ENCODE results near the gene FAF2. TPM values are rescaled to one million over a fixed set of nuclear protein-coding genes. Genes with fewer than 3 reads are reported as not detected.

The FAF2 gene
- total and polyA plus RNA-seq, 2 donors (not counting 3 experiments of a cell fraction or from before 2014, with no cell fraction given) = 27.9 to 43.5 TPM

- H3K4me1 ChIP-seq (ENCODE audit: control insufficient read depth, extremely low read depth, insufficient read depth, low read length) = no peaks in the 10 kb centered on the region
- ChIA-PET CTCF (no interaction called here), POLR2A (no interaction called here)
- H4K20me1 ChIP-seq (replicated peaks; ENCODE audit: control insufficient read depth, extremely low read depth, insufficient read depth, low read length) = no peaks in the 10 kb centered on the region
- H3K79me2 ChIP-seq (ENCODE audit: control insufficient read depth, insufficient read depth, low read length) = no peaks in the 10 kb centered on the region
- H3K36me3 ChIP-seq (ENCODE audit: control insufficient read depth in 2 of 2, extremely low read depth in 1 of 2, insufficient read depth in 2 of 2, low read length in 2 of 2) = peaks cover 0 to 22% of the 10 kb centered on the region in 2 experiments
- no peaks in the 10 kb centered on the region for H3K9me1 ChIP-seq (replicated peaks; ENCODE audit: control insufficient read depth, extremely low read depth, insufficient read depth, low read length)
- dilution Hi-C loops (cut with MboI; ENCODE audit: extremely low pct_ligation_motif_present, low sequenced_read_pairs) = no loop called here
- intact Hi-C loops (cut with micrococcal nuclease) = no loop called here
- H3K4me2 ChIP-seq (ENCODE audit: insufficient read depth, low read length) = no peak overlapping the region
- no peaks in the 10 kb centered on the region for H3K9me3 ChIP-seq (replicated peaks; ENCODE audit: control insufficient read depth, insufficient read depth, low read length)
- H3K9ac ChIP-seq (replicated peaks; ENCODE audit: extremely low read depth, insufficient read depth, low read length) = no peak overlapping the region
- TF ChIP-seq POLR2A (IDR thresholded peaks at IDR 0.05; ENCODE audit: low read depth, low read length) (no peak), MYC (IDR thresholded peaks at IDR 0.05; ENCODE audit: low read depth, low read length) (no peak), JUN (IDR thresholded peaks at IDR 0.05; ENCODE audit: borderline replicate concordance, insufficient read depth, insufficient read length, low read depth) (no peak), GATA2 (IDR thresholded peaks at IDR 0.05; ENCODE audit: insufficient read depth, insufficient read length, low read depth, low read length) (no peak), EZH2 (IDR thresholded peaks at IDR 0.05; ENCODE audit: borderline replicate concordance, low read depth, low read length, severe bottlenecking) (no peak), POLR2AphosphoS5 (IDR thresholded peaks at IDR 0.05; ENCODE audit: insufficient read depth, low read depth, low read length) (no peak), FOS (IDR thresholded peaks at IDR 0.05; ENCODE audit: borderline replicate concordance, insufficient read depth, low read length) (no peak)
- TF ChIP-seq, protein P1, sequence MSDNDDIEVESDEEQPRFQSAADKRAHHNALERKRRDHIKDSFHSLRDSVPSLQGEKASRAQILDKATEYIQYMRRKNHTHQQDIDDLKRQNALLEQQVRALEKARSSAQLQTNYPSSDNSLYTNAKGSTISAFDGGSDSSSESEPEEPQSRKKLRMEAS (IDR thresholded peaks at IDR 0.05; ENCODE audit: insufficient read depth, insufficient read length) = no peak
- TF ChIP-seq, protein P2, sequence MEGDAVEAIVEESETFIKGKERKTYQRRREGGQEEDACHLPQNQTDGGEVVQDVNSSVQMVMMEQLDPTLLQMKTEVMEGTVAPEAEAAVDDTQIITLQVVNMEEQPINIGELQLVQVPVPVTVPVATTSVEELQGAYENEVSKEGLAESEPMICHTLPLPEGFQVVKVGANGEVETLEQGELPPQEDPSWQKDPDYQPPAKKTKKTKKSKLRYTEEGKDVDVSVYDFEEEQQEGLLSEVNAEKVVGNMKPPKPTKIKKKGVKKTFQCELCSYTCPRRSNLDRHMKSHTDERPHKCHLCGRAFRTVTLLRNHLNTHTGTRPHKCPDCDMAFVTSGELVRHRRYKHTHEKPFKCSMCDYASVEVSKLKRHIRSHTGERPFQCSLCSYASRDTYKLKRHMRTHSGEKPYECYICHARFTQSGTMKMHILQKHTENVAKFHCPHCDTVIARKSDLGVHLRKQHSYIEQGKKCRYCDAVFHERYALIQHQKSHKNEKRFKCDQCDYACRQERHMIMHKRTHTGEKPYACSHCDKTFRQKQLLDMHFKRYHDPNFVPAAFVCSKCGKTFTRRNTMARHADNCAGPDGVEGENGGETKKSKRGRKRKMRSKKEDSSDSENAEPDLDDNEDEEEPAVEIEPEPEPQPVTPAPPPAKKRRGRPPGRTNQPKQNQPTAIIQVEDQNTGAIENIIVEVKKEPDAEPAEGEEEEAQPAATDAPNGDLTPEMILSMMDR (IDR thresholded peaks at IDR 0.05; ENCODE audit: extremely low read depth in 1 of 2, insufficient read depth in 1 of 2, low read depth in 1 of 2, low read length in 2 of 2) = no peak
- no peak overlapping the region for H3K27ac ChIP-seq (ENCODE audit: insufficient read depth, low read depth, low read length)
- no peak overlapping the region for H2AFZ ChIP-seq (ENCODE audit: low read depth, low read length)
- FAIRE-seq (no peak), DNase-seq (ENCODE audit: low read depth, low spot score) (no peak)
- BruUV-seq (replicated peaks) = no TSS peak
- H3K4me3 ChIP-seq (replicated peaks in 1 of 3; ENCODE audit: insufficient read depth in 1 of 3, low read depth in 1 of 3, low read length in 3 of 3) = no peak overlapping the region
- no peaks in the 10 kb centered on the region for H3K27me3 ChIP-seq (ENCODE audit: control insufficient read depth in 2 of 2, insufficient read depth in 2 of 2, low read length in 2 of 2)
These were observed 46.6 kb upstream of the FAF2 start for GRCh38 chr5:176401281-176402205.

All from endothelial cell of umbilical vein (primary cell).